Measurements from ENCODE around the gene NABP2.
A peak's percentile ranks its signal among the peaks of the same experiment; 100 is the strongest.

Gene NABP2

DNA sequence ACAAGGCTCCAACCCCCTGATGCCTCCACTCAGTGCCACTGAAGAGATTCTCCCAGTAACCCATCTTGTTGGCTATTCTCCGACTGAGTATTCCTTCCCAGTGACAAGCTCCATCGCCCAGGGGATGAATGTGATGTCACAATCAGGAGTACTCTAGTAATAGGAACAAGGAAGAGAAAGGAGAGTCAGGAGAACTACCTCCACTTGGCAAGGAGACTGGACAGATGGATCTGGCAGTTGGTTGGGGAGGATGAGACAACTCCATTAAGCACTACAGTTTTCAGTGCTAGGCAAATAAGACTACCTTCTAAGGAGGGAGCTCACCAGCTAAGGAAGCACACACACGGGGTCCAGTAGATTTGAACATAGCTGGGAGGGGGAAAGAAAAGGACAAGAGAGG is 7.7 kb upstream of the NABP2 start:
- no peak for DNase-seq

DNA sequence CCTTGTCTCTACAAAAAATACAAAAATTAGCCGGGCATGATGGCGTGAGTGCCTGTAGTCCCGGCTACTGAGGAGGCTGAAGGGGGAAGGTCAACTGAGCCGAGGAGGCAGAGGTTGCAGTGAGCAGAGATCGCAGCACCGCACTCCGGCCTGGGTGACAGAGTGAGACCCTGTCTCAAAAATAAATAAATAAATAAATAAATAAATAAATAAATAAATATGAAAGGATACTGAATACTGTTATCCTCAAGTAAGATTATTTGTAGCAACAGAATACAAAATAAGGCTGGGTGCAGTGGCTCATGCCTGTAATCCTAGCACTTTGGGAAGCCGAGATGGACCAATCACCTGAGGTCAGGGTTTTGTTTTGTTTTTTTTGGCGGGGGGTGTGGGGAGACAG is 4.3 kb upstream of the NABP2 start:
- DNase-seq = no peak

DNA sequence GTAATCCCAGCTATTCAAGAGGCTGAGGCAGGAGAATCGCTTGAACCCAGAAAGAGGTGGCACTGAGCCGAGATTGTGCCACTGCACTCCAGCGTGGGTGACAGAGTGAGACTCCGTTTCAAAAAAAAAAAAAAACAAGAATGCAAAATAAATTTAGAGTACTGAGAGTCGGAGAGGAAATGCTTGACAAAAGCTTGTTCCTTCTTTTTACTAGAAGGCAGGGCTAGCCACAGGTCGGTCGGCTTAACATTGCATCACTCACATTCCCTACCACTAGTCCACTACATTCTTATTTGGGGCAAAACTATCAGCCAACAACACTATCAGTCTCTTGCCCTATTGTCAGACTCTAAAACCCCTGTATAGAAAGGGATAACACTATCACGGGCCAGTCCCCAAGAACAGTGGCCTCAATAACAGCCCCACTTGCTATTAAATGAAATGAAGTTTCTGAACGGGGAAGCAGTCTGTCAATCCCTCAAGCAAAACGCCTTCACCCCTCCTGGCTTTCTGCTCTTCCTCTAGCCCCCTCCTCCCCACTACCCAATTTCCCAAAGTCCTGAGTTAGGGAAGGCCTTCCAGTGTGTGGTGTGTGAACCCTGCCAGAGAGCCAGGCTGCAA is 3.4 kb upstream of the NABP2 start:
- no peak for DNase-seq

- DNase-seq = no peak
Observed at GRCh38 chr12:56221232-56221756, 2.8 kb upstream of the NABP2 start.

- peak; percentile 91 for DNase-seq
Observed at GRCh38 chr12:56221757-56222530, 2.2 kb upstream of the NABP2 start, which contains the start of gene RNF41. TSS of gene RNF41 (minus strand) at chr12:56221922. CDS start at chr12:56214047, 7,875 bp downstream.

GRCh38 chr12:56222531-56222895 is 1.6 kb upstream of the NABP2 start:
- DNase-seq = no peak

- no peak for DNase-seq
Observed at GRCh38 chr12:56223571-56224101, 506 bp upstream of the NABP2 start.

- DNase-seq = no peak
Observed at GRCh38 chr12:56224954-56225353, 812 bp downstream of the NABP2 start.

DNA sequence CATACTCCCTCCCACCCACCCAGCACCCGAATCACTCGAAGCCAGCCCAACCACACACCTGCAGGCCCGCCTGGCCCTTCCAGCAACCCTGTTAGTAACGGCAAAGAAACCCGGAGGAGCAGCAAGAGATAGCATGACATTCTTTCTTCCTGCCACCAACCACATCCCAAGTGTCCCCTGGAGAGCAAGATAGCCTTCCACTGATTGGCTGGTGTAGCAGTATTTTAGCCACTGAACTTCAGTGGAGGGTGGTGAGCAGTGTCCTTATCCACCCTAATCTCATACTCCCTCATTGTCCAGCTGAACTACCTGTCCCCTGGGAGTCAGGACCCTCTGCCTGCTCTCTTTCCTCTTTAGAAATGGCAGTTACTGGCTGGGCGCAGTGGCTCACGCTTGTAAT is 4.9 kb downstream of the NABP2 start:
- DNase-seq = no peak

DNA sequence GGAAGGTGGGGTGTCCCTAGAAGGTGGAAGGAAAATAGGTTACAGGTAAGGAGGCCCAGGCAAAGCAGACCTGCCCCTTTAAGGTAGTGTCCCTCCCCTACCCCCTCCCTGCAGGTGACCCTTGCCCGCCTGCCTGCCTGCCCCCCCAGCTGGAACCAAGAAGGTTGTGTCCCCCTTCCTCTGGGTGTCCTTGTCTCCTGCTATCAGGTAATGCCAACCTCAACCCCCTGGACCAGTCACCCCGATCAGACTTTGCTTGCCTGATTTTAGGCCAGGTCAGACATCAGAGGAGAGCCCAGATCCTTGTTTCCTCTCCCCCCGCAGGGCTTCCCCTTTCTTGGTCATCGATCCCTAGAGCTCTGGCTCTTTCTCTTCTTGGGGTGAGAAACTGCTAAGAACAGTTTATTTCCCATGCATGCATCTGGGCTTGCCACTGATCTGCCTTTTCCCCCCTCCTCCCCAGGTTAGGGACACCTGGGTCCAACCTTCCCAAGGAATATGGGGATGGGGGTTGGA is 5.8 kb downstream of the NABP2 start, which contains the start of gene SLC39A5:
TSS of gene SLC39A5 (plus strand) at position 136 of the 516 bp plus-strand sequence. CDS start 1,224 bp downstream, outside the sequence.
- no peak for DNase-seq

- no peak for DNase-seq
Observed at GRCh38 chr12:56230432-56231183, 6.5 kb downstream of the NABP2 start.

- DNase-seq = no peak
Observed at GRCh38 chr12:56231184-56231582, 7.0 kb downstream of the NABP2 start.

GRCh38 chr12:56234746-56235436 is 10.7 kb downstream of the NABP2 start:
- DNase-seq = no peak

GRCh38 chr12:56236091-56236490 is 11.9 kb downstream of the NABP2 start:
- DNase-seq = no peak

DNA sequence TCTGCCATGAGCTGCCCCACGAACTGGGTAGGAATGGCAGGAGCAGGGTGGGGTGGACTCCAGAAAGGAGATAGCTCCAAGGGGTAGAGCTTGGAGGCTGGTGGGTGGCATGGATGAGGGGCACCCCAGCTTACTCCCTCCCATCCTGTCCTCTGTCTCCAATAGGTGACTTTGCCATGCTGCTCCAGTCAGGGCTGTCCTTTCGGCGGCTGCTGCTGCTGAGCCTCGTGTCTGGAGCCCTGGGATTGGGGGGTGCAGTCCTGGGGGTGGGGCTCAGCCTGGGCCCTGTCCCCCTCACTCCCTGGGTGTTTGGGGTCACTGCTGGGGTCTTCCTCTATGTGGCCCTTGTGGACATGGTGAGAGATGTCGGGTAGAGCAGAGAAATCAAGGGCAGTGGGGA is 12.8 kb downstream of the NABP2 start:
- no peak for DNase-seq

DNA sequence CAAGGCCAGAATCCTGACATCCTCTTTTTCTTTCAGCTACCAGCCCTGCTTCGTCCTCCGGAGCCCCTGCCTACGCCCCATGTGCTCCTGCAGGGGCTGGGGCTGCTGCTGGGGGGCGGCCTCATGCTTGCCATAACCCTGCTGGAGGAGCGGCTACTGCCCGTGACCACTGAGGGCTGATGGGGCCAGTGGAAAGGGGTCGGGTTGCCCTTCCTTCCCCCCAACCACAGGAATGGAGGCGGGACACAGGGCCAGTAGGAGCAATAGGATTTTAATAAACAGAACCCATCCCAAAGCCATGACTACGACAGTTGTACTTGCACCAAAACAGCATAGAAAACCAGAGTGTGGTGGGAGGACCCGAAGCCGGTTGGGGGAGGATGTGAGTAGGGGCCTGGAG is 13.4 kb downstream of the NABP2 start:
- no peak for DNase-seq

DNA sequence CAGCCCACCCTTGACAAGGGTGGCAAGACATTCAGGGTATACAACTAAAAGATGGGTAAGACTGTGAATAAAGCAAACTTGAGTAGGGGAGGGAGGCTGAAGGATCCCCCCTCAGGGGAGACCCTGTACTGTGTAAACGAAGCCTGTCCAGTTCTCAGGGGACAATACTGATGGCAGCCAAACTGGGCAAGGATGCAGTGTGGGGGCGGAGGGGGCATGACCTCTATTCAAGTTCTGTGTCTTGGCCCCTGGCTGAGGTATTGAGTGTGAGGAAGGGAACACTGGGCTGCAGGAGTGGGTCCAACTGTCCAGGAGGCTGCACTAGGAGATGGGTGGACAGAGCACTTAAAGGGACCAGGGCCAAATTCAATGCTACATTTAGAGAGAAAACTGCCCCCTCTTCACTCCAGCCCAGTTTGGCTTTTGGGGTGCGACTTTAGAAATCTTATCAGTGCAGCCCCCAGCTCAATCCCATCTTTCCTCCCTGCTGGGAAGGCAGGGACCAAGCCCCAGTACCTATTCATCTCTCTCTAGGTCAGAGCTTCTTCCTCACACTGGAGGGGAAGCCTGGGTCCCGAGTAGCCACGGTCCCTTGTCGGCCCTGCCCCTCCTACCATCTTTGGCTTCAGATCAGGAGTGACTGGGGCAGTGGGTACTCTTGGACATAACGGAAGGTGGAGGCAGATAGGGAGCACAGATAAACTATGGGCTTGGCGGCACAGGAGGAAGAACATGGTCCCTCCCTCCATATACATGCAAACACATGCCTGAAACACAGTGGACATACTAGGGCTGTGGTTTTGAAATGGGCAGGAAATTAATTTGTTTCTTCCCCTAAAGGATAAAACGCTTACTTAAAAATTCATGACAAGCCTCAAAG is 17.5 kb downstream of the NABP2 start:
- DNase-seq = no peak

DNA sequence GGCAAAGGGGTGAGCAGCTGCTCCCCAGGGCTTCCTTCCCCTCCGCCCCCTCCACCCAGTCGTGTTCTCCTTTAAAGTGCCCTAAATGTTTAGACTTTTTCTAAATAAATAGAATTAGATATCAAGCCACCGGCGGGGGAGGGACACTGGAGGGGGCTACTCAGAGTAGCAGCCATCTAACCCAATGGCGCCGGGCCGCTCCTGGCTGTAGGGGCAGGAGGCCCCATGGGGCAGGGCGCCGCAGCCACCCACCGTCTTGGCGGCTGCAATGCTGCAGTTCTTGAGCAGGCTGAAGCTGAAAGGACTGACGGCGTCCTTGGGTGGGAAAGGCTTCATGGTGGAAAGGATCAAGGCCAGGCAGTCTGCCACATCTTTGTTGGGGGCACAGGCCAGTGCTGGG is 18.8 kb downstream of the NABP2 start:
- no peak for DNase-seq

DNA sequence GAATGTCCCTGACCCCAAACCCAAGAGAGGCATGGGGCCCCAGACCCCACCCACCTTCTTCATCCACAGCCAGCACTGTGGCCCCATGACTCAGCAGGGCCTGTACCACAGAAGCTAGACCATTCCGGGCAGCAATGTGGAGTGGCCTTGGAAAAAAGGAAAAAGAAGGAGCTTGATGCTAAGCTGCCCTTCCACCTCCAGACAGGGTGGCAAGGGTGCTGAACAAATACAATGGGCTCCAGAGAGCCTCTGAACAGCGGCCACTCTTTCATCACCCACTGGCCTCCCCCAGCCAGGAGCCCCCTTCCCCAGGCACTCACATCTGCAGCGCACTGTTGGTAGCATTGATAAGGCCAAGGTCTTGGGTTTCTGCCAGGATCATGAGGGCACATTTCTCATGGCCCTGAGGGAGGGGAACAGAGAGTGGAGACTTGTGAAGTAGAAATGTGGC is 19.6 kb downstream of the NABP2 start:
- DNase-seq = no peak

GRCh38 chr12:56244494-56244893 is 20.4 kb downstream of the NABP2 start:
- DNase-seq = no peak

- no peak for DNase-seq
Observed at GRCh38 chr12:56247923-56248322, 23.8 kb downstream of the NABP2 start.

Measured in stimulated activated naive CD4-positive, alpha-beta T cell treated with Interleukin-2 at 50 U/mL for 16 hours (primary cell).